ENCODE measurements around the gene ASPN.

ASPN gene

DNA sequence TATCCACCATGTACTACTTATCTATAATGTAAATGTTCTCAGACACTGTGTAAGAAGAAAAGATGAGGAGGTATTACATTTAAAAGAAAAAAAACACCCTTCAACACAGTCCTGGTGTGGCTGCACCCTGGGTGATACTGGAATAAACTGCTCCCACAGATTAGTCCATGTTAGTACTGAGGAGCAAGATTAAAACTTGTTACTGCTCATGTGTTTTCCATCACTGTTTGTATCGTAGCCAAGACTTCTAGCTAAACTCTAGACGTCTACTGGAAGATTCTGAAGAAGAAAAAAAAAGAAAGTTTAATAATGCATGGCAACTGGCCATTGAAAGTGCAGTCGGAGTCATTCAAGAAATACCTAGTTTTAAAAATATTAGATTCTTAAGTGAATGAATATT lies at the start of gene ASPN:
Gene ASPN (minus strand): TSS at position 178 of the 400 bp plus-strand sequence.
- DNase-seq (ENCODE audit: low read depth) = no peak

DNA sequence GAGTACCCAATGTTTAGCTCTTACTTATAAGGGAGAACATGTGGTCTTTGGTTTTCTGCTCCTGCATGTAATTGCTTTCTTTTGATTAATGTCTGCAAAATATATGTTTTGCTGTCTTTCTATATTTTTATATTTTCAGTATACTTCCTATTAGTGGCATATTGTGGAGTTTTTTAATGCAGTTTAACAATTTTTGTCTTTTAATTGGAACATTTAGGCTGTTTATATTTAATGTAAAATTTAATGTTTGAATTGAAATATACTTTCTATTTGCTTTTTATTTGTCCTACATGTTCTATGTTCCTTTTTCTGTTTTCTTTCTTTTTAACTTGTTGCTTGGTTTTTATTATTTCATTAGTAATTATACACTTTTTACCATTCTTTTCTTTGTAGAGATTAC lies 48.6 kb upstream of the ASPN start:
- no peak for DNase-seq (ENCODE audit: low read depth)

DNA sequence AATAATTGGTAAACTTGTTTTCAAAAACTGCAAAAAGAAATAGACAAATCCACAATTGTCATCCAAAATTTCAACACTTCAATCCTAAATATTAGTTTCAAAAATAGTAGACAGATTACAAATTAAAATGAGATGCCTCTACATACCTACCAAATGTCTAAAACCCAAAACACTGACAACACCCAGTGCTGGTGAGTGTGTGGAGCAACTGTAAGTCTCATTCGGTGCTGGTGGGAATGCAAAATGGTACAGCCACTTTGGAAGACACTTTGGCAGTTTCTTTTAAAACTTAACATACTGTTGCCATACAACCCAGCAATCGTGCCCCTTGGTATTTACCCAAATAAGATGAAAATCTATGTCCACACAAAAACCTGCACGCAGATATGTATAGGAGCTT lies 46.8 kb upstream of the ASPN start:
- DNase-seq (ENCODE audit: low read depth) = no peak

DNA sequence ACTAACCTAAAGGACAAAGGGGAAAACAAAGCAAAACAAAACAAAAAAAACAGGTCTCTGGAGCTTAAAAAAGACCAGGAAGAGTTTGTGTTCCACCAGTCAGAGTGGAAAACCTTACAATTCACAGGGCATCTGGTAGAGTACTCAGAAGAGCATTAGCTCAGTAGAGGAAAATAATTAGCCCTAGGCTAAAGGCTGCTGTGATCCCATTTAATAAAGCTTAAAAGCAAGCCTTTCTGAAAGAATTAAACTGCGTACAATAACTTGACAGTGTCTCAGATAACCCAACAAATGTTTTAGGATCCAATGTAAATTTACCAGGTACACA lies 46.2 kb upstream of the ASPN start:
- DNase-seq (ENCODE audit: low read depth) = no peak

DNA sequence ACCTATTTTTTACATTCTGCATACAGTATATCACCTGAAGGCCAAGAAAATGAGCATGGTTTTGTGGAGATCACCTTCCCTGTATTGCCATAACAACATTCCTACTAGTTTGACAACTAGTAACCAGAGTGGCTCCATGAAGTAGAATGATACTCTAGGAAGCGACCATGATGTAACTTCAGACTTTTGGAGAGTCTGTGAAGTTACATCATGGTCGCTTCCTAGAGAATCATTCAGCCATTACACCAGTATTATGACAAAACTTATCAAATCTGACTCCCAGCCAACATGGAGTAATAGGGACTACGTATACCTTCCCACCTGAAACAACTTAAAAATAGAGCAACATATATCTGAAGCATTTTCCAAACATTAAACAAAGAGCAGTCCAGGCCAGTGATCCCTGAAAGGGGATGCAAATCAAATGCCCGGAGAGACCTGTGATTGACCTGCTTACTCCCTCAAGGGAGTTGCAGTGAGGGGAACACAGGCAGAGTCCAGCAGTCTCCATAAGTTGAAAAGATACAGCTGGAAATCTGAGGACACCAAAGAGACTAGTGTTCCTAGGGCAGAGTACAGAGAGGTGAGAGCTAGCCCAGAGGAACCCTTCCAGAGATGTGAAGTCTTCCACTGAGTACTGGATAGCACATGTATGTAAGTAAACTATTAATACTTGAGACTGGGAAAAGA lies 45.7 kb upstream of the ASPN start:
- DNase-seq (ENCODE audit: low read depth) = no peak

DNA sequence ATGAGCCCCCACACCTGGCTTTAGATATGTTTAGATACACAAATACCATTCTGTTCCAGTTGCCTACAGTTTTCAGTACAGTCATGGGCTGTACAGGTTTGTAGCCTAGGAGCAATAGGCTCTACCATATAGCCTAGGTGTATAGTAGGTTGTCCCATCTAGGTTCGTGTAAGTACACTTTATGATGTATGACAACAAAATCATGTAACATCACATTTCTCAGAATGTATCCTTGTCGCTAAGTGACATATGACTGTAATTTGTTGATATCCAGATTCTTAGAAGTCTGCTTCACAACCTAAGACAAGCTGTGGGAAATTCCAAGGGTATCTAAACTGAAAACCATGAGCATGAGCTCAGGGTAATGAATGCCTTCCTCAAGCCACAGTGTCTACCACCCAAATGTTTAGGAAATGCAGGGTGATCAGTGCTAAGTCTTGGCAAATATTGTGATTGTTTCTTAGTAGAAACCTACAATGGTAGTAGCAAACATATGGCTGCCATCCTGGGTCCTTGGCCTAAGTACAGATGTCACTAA lies 45.1 kb upstream of the ASPN start:
- no peak for DNase-seq (ENCODE audit: low read depth)

DNA sequence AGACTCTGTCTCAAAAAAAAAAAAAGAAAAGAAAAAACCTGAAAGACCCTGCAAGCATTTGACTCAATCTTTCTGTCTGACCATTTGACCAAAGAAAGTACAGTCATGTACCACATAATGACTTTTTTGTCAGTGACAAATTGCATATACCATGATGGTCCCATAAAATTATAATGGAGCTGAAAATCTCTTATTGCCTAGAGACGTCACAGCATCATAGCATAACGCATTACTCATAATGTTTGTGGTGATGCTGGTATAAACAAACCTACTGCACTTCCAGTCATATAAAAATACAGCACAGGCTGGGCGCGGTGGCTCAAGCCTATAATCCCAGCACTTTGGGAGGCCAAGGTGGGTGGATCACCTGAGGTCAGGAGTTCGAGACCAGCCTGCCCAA lies 43.0 kb upstream of the ASPN start:
- no peak for DNase-seq (ENCODE audit: low read depth)

DNA sequence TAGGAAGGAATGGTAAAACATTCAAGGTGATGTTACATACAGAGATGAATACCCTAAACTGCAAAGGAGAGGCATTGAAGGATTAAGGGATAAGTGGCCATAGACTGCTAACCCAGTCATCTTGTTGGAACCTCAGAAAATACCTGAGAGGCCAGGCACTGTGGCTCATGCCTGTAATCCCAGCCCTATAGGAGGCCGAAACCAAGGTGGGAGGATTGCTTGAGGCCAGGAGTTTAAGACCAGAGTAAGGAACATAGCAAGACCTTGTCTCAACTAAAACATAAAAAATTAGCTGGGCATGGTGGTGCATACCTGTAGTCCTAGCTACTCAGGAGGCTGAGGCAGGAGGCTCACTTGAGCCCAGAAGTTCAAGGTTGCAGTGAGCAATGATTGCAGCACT lies 42.6 kb upstream of the ASPN start:
- DNase-seq (ENCODE audit: low read depth) = no peak

DNA sequence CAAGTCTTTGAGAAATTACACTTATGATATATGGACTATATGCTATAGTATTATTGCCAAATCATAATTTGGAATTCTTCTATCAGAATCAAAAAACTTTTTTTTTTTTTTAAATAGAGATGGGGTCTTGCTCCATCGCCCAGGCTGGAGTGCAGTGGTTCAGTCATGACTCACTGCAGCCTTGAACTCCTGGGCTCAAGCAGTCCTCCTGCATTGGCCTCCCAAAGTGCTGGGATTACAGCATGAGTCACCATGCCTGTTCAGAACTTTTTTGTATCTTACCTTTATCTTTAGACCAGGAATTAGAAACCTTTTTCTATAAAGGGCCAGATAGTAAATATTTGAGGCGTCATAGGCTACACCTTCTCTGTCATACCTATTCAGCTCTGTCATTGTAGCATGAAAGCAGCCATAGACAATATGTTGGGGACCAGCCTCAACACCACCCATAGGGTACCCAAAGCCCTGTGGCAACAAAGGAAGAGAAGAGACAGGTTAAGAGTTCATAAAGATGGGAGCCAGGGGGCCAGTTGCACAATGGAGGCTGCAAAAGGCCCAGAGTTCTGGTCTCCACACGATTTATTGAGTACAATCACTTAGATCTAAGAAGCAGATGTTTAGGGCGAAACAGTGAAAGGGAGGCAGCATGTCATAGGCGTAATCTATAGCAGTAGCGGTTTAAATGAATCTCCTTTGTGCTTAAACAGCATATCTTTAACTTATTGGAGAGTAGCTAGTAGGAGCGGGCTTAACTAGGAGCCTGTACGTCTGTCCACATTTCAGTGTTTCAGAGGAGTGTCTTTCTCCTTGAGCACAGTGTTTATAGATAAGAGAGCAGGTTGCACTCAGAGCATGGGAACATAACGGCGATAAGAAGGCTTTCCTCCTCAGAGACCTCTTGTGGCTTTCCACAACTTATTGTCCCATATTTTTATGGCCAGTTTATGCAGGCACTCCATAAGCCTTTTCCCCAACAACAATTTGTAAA lies 41.0 kb upstream of the ASPN start:
- DNase-seq (ENCODE audit: low read depth) = no peak

DNA sequence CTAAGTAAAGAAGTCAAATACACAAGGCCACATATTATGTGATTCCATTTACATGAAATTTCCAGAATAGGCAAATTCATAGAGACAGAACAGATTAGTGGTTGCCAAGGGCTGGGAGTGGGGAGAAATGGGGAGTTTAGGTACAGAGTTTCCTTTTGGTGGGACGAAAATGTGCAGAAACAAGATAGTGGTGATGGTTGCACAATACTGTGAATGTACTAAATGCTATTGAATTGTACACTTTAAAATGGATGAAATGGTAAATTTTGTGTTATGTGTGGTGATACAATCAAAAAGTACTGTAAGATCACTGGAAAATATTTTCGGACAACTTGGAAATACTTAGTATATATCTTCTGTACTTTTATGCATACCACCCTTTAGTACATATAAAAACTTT lies 38.5 kb upstream of the ASPN start:
- no peak for DNase-seq (ENCODE audit: low read depth)

DNA sequence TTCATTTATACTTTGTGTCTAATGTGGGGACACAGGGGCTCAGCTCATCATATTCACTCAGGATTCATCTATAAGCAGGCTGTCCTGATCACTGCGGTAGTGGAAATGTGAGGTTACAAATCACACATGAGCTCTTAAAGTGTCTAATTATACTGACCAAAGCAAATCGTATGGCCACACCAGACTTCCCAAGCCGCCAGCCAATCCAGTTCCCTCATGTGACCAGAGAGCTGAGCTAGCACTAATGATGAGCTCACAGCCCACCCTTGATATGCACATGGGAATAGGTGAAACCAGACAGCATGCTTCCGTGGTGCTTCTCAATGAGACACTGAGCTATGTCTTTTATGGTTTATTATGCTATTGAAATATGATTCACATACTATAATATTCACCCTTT lies 35.9 kb upstream of the ASPN start:
- DNase-seq (ENCODE audit: low read depth) = no peak

DNA sequence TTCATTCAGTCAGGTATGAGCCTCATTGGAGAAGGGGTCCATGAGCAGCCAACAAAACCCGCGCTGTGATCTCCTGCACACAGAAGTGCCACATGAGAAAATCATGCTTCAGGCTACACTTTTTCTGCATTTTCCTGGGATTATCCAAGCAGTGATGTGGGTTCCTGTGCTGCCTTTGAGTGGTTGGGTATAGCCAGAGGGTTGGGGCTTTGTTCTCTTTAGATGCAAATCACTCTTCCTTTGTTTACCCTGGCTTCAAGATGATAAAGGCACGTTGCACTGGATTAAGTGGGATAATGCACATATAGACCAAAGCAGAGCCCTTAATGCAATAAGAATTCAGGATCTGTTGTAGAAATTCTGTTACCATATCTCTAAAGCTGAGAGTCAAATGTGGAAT lies 34.7 kb upstream of the ASPN start:
- no peak for DNase-seq (ENCODE audit: low read depth)

DNA sequence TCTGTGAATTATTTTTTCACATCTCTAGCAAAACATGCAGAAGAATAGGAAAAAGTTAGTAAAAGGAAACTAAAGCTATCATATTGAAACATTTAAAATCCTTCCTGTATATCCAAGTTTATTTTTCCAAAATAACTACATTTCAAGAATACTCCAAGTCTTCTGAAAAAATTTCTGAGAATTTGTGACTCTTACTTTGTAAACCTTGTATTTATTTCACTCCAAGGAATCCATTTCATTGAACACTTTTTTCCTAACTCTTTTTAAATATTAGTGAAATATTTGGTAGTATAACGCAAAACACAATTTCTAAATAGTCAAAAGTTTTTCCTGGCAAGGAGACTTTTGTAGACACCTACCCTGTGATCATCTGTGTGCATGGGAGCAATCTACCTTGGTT lies 34.2 kb upstream of the ASPN start:
- DNase-seq (ENCODE audit: low read depth) = no peak

DNA sequence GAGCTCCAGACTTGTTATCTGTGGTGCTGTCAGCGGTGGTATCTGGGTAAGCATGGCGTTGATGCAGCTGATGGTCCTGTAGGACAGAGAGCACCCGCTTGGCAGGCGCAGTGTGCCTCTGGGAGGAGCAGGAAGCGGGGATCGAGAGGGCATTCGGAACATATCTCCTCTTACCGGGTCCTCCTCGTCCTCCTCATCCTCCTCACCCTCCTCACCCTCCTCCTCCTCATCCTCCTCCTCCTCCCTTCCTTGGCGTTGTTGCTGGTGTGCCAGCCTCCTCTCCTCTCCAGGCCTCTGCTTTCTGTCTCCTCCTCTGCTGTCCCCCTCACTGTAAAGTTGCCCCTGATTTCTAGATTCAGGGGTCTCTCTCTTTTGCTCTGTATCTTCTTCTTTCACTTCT lies 32.3 kb upstream of the ASPN start:
- no peak for DNase-seq (ENCODE audit: low read depth)

DNA sequence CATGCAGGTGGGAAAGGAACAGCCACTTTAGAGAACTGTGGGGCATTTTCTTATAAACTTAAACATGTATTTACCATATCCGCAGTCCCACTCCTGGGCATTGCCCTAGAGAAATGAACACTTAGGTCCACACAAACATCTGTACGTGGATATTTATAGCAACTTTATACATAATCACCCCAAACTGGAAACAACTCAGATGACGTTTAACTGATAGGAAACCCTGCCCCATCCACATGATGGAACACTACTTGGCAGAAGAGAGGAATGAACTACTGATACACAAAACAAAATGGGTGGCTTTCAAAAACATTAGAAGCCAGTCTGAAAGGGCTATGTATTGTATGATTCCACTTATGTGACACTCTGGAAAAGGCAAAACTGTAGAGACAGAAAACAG lies 31.0 kb upstream of the ASPN start:
- no peak for DNase-seq (ENCODE audit: low read depth)

DNA sequence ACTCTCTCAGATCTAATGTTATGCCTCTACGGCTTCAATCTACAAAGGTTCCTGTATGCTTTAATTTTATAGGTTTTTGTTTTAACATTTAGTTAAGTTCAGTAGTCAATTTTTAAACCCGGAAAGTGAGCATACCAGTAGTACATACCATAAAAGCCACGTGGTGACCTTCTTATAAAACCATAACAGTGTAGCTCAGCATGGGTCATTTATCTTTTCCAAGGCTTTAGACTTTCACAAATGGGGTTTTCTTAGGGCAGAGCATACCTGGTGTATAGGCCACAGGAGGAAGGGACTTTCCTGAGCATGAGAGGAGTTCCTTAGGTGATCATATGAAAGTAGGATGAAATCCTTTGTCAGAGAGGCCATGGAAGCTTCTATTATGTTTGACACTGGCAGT lies 30.3 kb upstream of the ASPN start:
- DNase-seq (ENCODE audit: low read depth) = no peak

DNA sequence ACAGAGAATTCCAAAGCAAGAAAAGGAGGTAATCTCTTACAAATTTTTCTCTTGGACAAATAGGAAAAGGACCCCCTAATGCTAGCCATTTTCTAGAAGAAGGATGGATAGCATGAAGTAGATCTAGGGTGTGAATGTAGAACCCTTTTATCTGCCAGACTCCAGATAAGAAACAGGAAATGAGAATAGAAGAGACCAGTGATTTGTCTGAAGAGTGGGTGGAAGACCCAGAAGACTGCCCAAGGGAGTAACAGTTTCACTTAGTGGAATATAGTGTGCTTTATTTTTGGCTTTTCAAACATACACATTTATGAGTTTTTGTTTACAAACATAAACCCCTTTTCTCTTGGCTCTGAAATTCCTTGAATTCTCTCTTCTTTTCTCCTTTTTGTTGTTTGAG lies 28.4 kb upstream of the ASPN start:
- DNase-seq (ENCODE audit: low read depth) = no peak

DNA sequence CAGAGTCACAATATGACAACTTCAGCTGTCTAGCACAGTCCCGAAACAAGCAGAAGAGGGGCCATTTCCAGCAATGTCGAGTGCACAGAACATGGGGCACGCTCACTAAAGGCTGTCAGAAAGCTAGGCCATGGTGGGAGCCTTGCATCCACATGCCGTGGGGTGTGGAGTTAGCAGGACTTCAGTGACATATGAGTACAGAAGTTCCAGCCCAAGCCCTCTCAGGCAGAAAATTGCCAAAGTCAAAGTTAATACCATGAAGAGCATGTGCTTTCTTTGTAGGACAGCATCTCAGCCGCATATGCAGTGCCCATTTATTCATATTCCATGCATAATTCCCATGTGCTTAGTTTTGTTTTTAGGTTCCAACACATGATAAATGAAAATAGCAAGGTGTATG lies 26.7 kb upstream of the ASPN start:
- DNase-seq (ENCODE audit: low read depth) = no peak

DNA sequence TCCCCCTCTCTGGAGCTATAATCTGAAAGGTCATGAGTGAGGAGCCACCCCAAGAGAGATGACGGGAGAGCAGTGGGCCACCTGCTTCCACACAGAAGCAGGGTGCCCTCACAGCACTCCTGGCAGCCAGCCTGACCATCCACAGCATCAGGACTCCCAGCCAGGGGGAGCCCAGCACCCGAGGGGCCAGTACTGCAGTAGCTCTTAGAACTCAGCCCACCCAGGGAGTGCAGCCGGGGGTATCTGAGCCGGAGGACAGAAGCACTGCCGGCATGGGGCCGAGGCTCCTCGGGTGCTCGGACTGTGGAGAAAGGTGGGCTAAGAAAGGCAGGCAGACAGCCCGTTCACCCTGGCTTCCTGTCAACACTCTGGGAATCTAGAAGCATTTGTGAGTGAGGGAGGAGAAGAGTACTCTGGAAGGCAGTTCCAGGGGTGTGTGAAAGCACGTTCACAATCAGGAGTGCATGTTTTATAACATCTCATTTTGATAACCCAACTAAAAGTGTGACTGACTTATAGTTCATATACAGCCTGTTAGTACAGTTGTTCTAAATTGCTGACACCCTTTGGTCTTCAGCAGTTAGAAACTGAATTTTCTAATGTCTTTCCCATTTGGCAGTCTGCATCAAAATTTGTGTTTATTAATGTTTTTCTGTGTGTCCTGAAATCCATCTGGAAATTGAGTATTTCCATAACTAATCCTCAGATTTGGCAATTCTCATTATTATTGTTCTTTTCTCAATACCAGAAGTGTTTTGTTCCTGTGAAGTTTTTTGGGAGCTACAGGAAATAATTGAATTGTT lies 25.9 kb upstream of the ASPN start:
- DNase-seq (ENCODE audit: low read depth) = no peak

DNA sequence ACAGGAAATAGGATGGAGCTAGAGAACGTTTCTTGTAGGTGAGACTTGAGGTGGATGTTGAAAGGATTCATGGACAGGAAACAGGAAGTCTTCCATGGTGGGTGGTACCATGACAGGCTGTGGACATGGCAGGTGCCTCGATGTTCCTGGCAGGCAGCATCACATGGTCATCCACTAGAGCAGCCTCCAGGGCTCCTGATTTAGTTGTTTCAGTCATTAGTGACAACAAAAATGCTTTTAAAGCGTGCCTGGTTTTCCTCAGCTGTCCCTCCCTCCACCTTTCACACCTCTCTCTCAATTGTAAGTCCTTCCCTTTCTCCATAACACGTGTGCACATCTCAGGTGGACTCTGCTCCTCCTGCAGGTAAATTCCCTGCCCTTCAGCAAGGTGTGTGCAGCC lies 25.2 kb upstream of the ASPN start:
- no peak for DNase-seq (ENCODE audit: low read depth)

DNA sequence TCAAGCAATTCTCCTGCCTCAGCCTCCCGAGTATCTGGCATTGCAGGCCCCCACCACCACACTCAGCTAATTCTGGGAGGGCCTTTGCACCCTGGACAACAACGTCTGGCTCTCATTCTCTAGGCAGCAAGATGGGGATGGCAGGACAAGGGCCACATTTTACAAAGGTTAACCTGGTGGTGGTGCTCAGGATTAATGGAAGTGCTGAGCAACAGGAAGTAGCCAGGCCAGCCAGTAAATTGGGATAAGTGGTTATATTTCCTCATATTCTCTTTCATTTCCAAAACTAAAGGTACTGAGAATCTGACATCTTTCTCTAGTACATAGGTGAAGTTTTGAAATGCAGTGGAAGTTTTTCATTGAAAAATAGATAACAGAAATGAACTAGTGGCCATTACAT lies 24.7 kb upstream of the ASPN start:
- no peak for DNase-seq (ENCODE audit: low read depth)

DNA sequence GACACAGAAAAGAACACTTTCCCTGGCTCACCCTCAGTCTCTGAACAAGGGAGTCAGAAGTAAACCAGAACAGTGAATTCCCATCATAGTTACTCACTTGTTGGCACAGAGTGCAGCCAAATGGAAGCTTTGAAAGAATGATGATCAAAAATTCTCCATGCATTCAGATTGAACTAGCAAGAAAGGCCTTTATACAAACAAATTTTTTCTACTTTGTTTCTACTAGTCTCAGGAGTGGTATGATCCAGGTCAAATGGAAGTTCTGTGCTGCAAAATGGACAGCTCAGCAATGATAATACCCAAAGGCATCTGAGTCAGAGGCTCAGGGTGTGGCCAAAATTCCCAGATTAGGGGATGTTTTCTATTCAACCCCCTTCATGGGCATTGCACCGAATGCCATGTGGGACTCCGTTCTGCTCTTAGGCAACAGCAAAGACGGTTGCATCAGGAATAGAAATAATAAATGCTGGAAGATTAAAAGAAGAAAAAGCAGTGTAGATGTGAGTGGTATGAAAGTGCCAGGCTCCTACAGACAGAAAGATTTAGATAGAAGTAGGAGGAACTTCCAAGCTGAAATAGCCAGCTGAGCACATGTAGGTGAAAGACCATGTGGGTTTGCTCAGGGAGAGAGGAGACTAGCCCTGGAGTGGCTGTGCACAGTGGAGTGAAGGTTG lies 24.0 kb upstream of the ASPN start:
- no peak for DNase-seq (ENCODE audit: low read depth)

Data from activated T-cell treated with anti-CD3 and anti-CD28 coated beads for 24 hours (primary cell).